Fibroblast of the conjunctiva (primary cell): ENCODE data around the gene LTB4R.
"Not testable (repeated sequence)": the region's sequence is repeated elsewhere in the genome, so short reads cannot be mapped to it uniquely, and the experiment has no call there.

Experiments used
- DNase-seq: peaks from one replicate; pipeline ENCODE4 v3.0.0-alpha.2; 2010; ENCODE audit warnings: low read depth

Gene LTB4R

DNA sequence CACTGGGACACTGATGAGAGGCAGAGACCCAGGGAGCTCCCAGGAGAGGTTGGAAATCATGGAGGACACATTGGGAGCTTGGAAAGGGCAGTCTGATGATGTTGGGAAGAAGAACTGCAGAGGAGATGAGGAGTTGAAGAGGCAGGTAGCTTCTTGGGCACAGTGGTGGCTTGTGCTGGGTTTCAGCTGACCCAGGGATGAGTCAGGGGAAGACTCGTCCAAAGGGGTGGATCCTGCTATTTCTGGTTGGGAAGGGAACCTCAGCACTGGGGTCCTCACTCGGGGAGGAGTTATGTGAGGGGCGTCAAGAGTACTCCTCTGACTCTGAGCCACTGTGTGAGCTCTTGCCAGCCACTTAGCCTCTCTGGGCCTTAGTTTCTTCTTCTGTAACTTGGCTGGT, 12.0 kb downstream of the LTB4R start:
- no peak for DNase-seq

DNA sequence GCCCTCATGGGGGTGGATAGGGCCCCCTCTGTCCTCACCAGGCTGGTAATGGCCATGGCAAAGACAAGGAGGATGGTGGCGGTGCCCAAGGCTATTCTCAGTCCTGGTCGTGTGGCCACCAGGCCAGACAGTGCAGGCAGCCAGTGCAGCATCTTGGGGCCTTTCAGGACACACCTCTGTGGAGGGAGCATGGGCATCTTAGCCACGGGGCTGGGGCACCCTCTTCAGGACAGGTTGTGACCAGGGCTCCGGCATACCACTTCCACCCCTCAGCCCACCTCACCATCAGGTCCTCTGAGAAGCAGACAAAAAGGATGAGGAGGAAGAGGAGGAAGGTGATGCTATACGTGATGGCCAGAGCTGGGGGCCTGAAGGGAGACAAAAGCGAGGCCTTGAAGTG, 12.7 kb downstream of the LTB4R start:
- DNase-seq, result no peak

GRCh38 chr14:24325041-24325530, 13.8 kb downstream of the LTB4R start:
- no peak for DNase-seq

GRCh38 chr14:24325963-24326362, 14.7 kb downstream of the LTB4R start:
- no peak for DNase-seq

GRCh38 chr14:24327303-24327702, 16.0 kb downstream of the LTB4R start:
- DNase-seq, result no peak

DNA sequence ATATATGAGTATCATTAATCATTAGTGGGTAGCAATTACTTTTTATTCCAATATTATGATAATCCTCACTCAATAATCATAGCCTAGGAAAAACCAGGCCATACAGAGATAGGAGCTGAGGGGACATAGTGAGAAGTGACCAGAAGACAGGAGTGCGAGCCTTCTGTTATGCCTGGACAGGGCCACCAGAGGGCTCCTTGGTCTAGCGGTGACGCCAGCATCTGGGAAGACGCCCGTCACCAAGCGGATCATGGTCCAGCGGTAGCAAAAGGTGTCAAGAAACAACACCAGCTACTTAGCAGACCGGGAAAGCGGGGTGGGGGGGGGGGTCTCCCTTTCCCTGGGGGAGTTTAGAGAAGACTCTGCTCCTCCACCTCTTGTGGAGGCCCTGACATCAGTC, 16.6 kb downstream of the LTB4R start:
- DNase-seq, result not testable (repeated sequence)

DNA sequence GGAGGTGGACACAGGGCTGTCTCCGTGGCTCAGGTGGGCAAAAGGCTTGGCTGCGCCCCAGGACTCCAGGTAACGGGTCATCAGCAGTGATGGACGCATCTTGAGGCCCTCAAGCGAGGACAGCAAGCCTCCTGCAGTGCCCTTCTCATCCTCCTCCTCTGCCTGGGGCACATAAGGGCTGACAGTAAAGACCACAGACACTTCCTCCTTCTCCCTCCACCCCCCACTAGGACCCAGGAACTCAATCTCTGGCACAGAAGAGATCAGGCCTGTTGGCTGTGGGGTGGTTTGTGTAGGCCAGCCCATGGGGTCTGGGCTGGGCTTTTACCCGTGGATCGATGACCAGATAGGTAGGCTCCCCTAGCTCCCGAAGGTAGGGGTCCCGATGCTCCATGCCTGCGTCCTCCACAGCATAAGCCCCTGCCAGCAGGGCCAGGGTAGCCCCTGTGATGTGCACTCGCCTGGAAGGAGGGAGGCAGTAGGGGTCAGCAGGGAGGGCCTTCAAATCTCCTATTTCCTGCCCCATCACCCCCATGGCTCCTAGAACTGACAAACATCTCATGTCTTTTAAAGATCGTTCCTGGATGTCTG, 17.9 kb downstream of the LTB4R start:
- DNase-seq, result no peak

GRCh38 chr14:24329736-24330135, 18.4 kb downstream of the LTB4R start:
- DNase-seq, result no peak

- no peak for DNase-seq
These were observed 19.8 kb downstream of the LTB4R start for GRCh38 chr14:24330973-24331674.

DNA sequence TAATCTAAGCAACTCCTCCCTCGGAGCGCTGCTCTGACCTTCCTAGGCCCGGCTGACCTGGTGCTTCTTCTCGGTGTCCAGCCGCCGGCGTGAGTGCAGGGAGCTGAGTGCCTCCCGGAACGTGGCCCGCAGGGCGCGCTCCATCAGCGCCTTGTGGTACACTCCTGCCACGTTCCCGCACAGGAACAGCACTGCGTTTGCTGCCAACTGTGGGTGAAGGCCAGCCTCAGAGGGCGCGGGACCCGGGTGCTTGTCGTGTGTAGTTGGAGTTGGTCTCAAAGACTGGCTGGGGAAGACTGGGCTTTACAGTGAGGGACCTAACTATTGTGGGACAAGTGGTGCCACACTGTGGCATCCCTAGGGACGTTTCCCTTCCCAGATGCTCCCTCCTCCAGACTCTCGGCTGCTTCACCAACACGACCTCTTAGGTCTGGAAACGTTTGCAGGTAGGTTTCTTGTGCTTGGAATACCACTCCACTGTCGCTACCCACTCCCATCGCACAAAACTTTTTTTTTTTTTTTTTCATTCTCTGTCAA, 20.5 kb downstream of the LTB4R start:
- no peak for DNase-seq

DNA sequence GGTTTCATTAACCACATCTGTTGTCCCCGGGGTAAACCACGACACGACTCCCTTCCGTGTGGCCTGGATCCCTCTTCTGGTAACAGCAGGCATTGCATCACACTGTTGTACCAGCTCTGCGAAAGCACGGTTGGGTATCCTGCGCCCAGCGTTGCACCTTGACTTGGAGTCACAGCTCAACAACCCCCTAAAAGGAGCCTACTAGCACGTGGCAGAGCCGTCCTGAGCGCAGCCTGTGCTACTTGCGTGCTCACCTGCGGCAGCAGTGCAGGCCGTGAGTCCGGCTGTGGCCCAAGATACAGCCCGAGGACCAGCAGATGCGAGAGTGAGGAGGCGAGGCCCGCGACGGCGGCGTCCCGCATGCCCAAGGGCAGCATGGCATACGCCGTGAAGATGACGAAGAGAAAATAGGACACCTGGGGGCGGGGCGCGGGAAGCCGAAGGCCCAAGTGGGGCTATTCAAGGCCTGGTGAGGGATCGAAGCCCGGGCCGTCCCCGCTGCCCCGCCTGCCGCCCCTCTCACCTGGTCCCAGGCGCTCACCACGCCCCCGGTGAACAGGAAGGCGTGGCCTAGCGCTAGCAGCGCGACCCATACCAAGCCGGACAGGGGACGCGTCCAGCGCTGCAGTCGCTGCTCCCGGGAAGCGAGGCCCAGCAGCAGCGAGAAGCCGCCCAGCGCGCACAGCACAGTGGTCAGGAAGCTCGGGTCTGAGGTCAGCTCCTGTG, 21.1 kb downstream of the LTB4R start:
- DNase-seq, result no peak

GRCh38 chr14:24334431-24335291, 23.4 kb downstream of the LTB4R start, which contains the start of gene ADCY4:
Gene ADCY4 (minus strand): TSS chr14:24335071. CDS start chr14:24334652, 419 bp downstream.
- DNase-seq, result no peak

DNA sequence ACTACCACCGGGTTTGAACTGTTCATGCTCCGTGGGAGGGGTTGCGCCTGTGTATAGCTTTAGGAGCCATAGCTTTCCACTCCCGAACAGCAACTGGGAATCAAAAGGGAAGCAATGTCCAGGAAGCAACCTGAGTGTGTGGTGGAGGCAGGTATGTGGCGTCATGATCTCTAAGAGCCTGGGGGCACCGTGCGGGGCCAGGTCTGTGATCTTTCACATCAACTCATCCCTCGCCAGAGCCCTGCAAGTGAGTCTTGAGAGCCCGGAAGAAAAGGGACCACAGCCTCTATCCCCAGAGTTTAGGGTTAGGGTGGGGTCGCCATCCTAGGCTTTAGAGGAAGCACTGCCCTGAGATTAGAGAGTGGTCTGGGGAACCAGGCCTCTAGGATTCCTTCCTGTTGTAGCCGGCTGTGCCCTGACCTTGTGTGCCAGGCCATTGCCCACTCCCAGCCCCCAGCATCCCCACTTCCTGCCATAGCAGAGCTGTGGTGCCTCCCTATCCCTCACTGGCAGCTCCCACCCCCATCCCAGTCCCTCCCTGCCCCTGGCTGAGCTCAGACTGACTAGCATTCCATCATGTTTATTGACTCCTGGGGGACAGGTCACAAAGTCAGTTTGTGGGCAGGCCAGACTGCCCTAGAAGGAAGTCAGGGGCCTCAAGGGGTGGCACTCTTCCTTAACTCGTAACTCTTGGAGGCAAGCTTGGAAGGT, 24.3 kb downstream of the LTB4R start:
- DNase-seq, result no peak

DNA sequence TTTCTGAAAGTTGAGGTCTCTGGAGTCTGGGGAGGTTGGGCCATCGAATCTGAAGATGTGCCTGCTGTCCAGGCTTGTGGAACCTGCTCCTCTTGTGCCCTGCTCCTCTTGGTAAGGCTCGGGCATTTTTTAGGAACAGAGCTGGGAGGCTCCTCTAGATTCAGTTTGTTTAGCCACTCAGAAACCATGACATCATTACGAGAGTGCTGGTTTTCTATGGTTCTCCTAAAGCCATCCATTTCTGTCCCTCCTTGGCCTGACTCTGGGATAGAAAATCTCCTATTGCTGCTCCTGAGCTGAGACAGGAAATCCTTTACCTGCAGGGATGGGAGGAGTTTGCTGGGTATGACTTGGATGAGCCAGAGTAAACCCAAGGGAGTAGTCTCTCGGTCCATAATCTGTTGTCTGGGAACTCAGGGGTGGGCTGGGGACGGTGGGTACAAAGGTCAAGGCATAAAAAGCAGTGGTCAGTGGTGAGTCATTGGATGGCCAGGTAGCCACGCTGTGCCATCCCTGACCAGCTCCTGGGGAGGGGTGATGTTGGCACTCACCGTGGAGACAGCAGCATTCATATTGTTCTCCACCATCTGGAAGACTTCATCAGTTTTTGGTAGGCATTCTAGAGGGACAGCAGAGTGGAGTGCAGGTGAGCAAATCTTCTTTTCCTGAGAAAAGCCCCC, 26.0 kb downstream of the LTB4R start:
- DNase-seq, result no peak

- no peak for DNase-seq
These were observed 26.5 kb downstream of the LTB4R start for GRCh38 chr14:24337824-24338175.

- no peak for DNase-seq
These were observed 27.5 kb downstream of the LTB4R start for GRCh38 chr14:24338843-24339242.

DNA sequence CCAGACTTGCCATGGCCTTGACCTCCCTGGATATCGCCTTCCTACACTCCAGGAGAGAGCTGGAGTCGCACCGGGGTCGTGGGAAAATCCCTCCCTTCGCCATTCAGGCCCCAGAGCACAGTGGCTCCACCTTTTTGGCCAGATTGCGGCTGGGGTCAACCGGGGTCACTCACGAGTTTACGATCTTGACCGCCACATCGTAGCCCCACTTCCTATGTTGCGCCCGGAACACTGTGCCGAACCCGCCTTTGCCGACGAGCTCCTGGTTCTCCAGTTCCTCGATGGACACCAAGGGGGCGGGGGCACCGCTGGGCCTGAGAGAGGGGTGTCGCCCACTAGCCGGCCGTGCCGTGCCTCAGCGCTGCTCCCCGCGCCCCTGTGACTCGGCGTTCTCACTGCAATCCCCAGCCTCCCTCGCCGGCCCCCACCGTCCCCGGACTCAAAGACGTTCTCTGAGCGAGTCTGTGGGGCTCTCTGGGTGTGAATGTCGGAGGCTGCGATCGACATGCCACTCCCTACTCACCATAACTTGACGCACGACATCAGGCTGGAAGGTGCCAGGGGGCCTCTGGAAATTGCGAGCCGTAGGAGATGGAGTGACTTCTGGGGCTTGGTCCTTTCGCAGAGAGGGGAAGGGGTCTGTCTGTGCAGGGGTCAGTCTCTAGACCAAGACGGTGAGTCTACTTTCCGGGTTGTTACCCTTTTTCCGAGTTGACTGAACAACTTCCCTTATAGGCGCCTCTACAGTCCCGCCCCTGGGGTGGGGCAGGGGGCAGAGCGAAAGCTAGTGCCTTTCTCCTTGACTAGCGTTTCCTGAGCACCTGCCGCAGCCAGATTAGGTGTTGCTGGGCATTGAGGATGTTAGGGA, 28.2 kb downstream of the LTB4R start, which contains the start of gene RIPK3:
Gene RIPK3 (minus strand): TSS at position 708 of the 868 bp plus-strand sequence. CDS start 165 bp downstream, at position 543.
- DNase-seq, result no peak

DNA sequence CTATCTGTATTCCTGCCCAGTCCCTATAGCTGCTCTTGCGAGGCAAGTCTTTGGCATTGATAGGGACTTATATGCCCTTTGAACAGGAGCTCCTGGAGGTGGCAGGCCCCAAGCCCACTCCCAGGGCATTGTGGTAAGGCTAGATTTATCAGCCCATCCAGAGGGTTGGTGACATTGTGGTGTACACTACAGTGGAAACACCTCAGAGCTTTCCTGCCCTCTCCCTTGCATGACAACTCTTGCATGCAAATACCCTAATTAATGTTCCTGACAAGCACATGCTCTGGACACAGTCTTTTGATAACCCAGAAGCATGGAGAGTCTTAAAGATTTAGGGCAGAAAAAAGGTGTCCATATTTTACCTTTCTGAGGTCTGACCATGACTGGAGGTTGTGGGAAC, 29.3 kb downstream of the LTB4R start:
- no peak for DNase-seq

DNA sequence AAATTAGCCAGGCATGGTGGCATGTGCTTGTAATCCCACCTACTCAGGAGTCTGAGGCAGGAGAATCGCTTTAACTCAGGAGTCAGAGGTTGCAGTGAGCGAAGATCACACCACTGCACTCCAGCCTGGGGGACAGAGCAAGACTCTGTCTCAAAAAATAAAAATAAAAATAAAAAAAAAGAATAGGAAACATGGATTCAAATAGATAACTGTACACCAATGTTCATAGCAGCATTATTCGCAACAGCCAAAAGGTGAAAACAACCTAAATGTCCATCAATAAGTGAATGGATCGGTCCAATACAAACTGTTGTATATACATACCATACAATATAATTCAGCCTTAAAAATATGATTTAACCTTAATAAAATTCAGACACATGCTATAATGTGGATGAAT, 31.6 kb downstream of the LTB4R start:
- no peak for DNase-seq
